ENCODE data around the gene SLC30A9. TPM values are rescaled to one million over a fixed set of nuclear protein-coding genes. Genes with fewer than 3 reads are reported as not detected.

SLC30A9 gene
- total and polyA plus RNA-seq, 2 of the 13 experiments (the other 11 are each of a cell fraction or from before 2014, with no cell fraction given), result 27.5 to 72.8 TPM

DNA sequence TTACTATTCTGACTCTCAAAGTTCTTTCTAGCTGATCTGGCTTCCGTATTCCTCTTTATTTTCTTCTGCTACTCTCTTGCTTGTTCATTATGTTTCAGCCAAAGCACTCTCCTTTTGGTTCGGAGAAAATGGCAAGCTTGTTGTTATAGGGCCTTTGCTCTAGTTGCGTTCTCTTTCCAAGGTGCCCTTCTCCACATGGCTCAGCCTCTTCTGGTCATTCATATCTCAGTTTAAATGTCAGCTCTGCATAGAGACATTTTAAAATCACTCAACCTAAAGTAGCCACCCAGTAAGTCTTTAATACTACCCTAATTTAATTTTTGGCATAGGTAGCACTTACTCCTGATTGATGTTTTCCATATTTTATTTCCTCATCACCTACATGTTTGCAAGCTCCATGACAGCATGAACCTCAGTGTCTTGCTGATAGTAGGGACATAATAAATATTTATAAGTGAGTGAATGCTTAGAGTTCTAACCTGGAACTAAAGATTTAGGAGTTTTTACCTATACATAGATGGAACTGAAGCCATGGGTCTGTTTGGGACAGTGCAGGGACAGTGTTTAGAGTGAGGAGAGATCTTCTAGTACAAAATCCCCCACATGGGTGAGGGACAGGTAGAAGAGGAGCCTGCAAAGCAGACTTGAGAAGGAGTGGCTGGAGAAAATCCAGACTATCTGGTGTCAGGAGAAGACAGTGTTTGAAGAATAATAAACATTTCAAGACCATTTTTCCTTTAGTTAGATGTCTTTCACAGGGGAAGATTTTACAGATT, 17.9 kb downstream of the SLC30A9 start:
- FAIRE-seq (no peak), DNase-seq (ENCODE audit: low spot score) (no peak), ATAC-seq (no peak)
- BruUV-seq (replicated peaks), result no TSS peak
- 98% methylated on average over 3 of the region's 3 CpGs for WGBS (ENCODE audit: low lambda C conversion rate)
- Histone ChIP-seq H3K4me3 (replicated peaks in 1 of 3; ENCODE audit: insufficient read depth in 1 of 3, low read depth in 2 of 3, low read length in 3 of 3) (no peak overlapping the region), H3K9ac (ENCODE audit: insufficient read depth, low read depth, low read length) (no peak overlapping the region), H2AFZ (ENCODE audit: low read length) (no peak overlapping the region), H3K4me1 (ENCODE audit: insufficient read depth, low read length) (no peaks in the 10 kb centered on the region), H3K36me3 (replicated peaks in 1 of 2; ENCODE audit: control insufficient read depth in 1 of 2, insufficient read depth in 2 of 2, low read length in 2 of 2) (peaks cover 2 to 21% of the 10 kb centered on the region in 2 experiments; a peak in 2 of 5 replicates), H3K27ac (ENCODE audit: extremely low read length, insufficient read depth, low read length) (no peak overlapping the region), H3K79me2 (ENCODE audit: insufficient read depth, low read length) (peaks cover 2% of the 10 kb centered on the region), H4K20me1 (ENCODE audit: insufficient read depth, low read length) (no peaks in the 10 kb centered on the region), H3K9me3 (ENCODE audit: low read length) (no peaks in the 10 kb centered on the region), H3K27me3 (ENCODE audit: control insufficient read depth in 1 of 2, insufficient read depth in 2 of 2, low read length in 2 of 2) (no peaks in the 10 kb centered on the region), H3K4me2 (ENCODE audit: low read depth, low read length) (no peak overlapping the region)
- TF ChIP-seq ZFP41 (CRISPR knock-in tag; IDR thresholded peaks at IDR 0.05; ENCODE audit: borderline replicate concordance), result no peak
- TF ChIP-seq MAFG (CRISPR knock-in tag; IDR thresholded peaks at IDR 0.05), result no peak
- TF ChIP-seq MBNL3 (CRISPR knock-in tag; conservative IDR thresholded peaks at IDR 0.05), result no peak
- TF ChIP-seq THYN1 (CRISPR knock-in tag; IDR thresholded peaks at IDR 0.05; ENCODE audit: borderline replicate concordance, low read depth), result no peak
- no peak for TF ChIP-seq ZNF501 (CRISPR knock-in tag; IDR thresholded peaks at IDR 0.05)
- TF ChIP-seq, protein P1, sequence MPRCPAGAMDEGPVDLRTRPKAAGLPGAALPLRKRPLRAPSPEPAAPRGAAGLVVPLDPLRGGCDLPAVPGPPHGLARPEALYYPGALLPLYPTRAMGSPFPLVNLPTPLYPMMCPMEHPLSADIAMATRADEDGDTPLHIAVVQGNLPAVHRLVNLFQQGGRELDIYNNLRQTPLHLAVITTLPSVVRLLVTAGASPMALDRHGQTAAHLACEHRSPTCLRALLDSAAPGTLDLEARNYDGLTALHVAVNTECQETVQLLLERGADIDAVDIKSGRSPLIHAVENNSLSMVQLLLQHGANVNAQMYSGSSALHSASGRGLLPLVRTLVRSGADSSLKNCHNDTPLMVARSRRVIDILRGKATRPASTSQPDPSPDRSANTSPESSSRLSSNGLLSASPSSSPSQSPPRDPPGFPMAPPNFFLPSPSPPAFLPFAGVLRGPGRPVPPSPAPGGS (CRISPR knock-in tag; IDR thresholded peaks at IDR 0.05), result no peak
- no peak for TF ChIP-seq CC2D1A (CRISPR knock-in tag; IDR thresholded peaks at IDR 0.05)
- no peak for TF ChIP-seq ZNF431 (CRISPR knock-in tag; IDR thresholded peaks at IDR 0.05; ENCODE audit: borderline replicate concordance, low read depth)
- TF ChIP-seq, protein P2, sequence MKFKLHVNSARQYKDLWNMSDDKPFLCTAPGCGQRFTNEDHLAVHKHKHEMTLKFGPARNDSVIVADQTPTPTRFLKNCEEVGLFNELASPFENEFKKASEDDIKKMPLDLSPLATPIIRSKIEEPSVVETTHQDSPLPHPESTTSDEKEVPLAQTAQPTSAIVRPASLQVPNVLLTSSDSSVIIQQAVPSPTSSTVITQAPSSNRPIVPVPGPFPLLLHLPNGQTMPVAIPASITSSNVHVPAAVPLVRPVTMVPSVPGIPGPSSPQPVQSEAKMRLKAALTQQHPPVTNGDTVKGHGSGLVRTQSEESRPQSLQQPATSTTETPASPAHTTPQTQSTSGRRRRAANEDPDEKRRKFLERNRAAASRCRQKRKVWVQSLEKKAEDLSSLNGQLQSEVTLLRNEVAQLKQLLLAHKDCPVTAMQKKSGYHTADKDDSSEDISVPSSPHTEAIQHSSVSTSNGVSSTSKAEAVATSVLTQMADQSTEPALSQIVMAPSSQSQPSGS (CRISPR knock-in tag; IDR thresholded peaks at IDR 0.05), result no peak
- no peak for TF ChIP-seq NRL (CRISPR knock-in tag; IDR thresholded peaks at IDR 0.05; ENCODE audit: borderline replicate concordance)
- no peak for TF ChIP-seq TBX2 (CRISPR knock-in tag; IDR thresholded peaks at IDR 0.05; ENCODE audit: borderline replicate concordance)
- no peak for TF ChIP-seq JUND (CRISPR knock-in tag; IDR thresholded peaks at IDR 0.05)
- no peak for TF ChIP-seq ZNF30 (CRISPR knock-in tag; IDR thresholded peaks at IDR 0.05)
- TF ChIP-seq ZSCAN25 (CRISPR knock-in tag; IDR thresholded peaks at IDR 0.05), result no peak
- CTCF ChIA-PET (ENCODE audit: low intra/inter-chr PET ratio, low total read pairs), result no interaction called here
- in situ Hi-C loops (cut with HindIII; ENCODE audit: extremely low pct_ligation_motif_present, low pct_unique_long_range_greater_than_20kb), result no loop called here
- POLR2A ChIA-PET, result no interaction called here
- intact Hi-C loops (cut with micrococcal nuclease; ENCODE audit: unreplicated experiment), result no loop called here

All from HepG2 (cell line).